Left lung (tissue), 10 donors: ENCODE results near the gene CLSTN3. TPM values are rescaled to one million over a fixed set of nuclear protein-coding genes. Genes with fewer than 3 reads are reported as not detected.
"Not testable (repeated sequence)": the region's sequence is repeated elsewhere in the genome, so short reads cannot be mapped to it uniquely, and the experiment has no call there.

ENCODE experiments used
- ATAC-seq: fragments of 200-7000 bp; cut with Tn5 transposase; one replicate; pipeline ENCODE4 v1.9.1; 2020; ENCODE audit warnings: moderate library complexity
- DNase-seq, 4 donors: peaks; one replicate each; pipeline ENCODE4 v3.0.0-alpha.2; 2013 to 2020
- H3K27ac ChIP-seq, 2 donors: fragments of 200-600 bp; sonication (generic) in 1 of 2; one replicate each; pipeline versions ENCODE4 v1.5.0 to v1.8.0; 2020 to 2021
- H3K27me3 ChIP-seq, 2 donors: fragments of 200-600 bp; sonication (generic) in 1 of 2; one replicate each; pipeline versions ENCODE4 v1.5.0 to v1.8.0; 2020 to 2021
- H3K36me3 ChIP-seq, 2 donors: fragments of 200-600 bp; sonication (generic) in 1 of 2; one replicate each; pipeline versions ENCODE4 v1.5.0 to v1.8.0; 2020 to 2021
- H3K4me1 ChIP-seq, 2 donors: fragments of 200-600 bp; one replicate each; pipeline ENCODE4 v1.8.0; 2021
- H3K4me3 ChIP-seq, 2 donors: fragments of 200-600 bp; sonication (generic) in 1 of 2; one replicate each; pipeline versions ENCODE4 v1.5.0 to v1.8.0; 2020 to 2021; ENCODE audit warnings: mild to moderate bottlenecking in 1 of 2
- H3K9me3 ChIP-seq, 2 donors: fragments of 200-600 bp; sonication (generic) in 1 of 2; one replicate each; pipeline versions ENCODE4 v1.5.0 to v1.8.0; 2020 to 2021
- CTCF ChIP-seq, 2 donors: fragments of 200-600 bp; sonication (generic) in 1 of 2; IDR thresholded peaks; one replicate each; pipeline versions ENCODE4 v1.5.0 to v1.8.0; 2021; ENCODE audit warnings: antibody characterized with exemption in 2 of 2
- intact Hi-C, 2 donors: fragments of 100-400 bp; cut with DNase I; formaldehyde crosslinking; loops; one replicate each; pipeline versions ENCODE4 v1.11.2 to v1.14.2; 2022
- polyA plus RNA-seq, 6 donors: library from polyadenylated mRNA; unstranded; fragments of 120-200 nt; gene quantifications; one replicate each; pipeline ENCODE4 v1.2.1, GENCODE V29; 2013; ENCODE audit not compliant: insufficient read length in 6 of 6
- total RNA-seq, 2 donors: library from RNA; stranded (reverse); fragmentation: NEBNext Ultra II Directional; extraction: Animal tissue kit (Norgen Biotek cat#: 25700); gene quantifications; one replicate each; pipeline ENCODE4 v1.2.1, GENCODE V29; 2021
- donor health status: DM: no; HTN: yes; CAD: no.
- donor health status: DM: no; HTN: no; CAD: no.

The CLSTN3 gene
- total and polyA plus RNA-seq, 8 donors = 30.3 to 80.9 (median 63.0) TPM

GRCh38 chr12:7103837-7104584, 26.2 kb upstream of the CLSTN3 start:
- peaks cover 9 to 42% of the 10 kb centered on the region in 2 donors for H3K4me1 ChIP-seq
- no peaks in the 10 kb centered on the region for H3K27me3 ChIP-seq
- no peak for TF ChIP-seq CTCF (IDR thresholded peaks at IDR 0.05)
- no peak overlapping the region for H3K4me3 ChIP-seq
- peaks cover 0 to 47% of the 10 kb centered on the region in 2 donors for H3K36me3 ChIP-seq
- no peak overlapping the region for H3K27ac ChIP-seq
- intact Hi-C loops = no loop called here
- no peak for DNase-seq
- H3K9me3 ChIP-seq = no peaks in the 10 kb centered on the region
- ATAC-seq = no peak

GRCh38 chr12:7106082-7106481, 24.1 kb upstream of the CLSTN3 start:
- ATAC-seq (no peak), DNase-seq (no peak)
- H3K9me3 ChIP-seq = no peaks in the 10 kb centered on the region
- peaks cover 0 to 28% of the 10 kb centered on the region in 2 donors for H3K36me3 ChIP-seq
- intact Hi-C loops = no loop called here
- H3K27me3 ChIP-seq = no peaks in the 10 kb centered on the region
- peaks cover 12 to 53% of the 10 kb centered on the region in 2 donors for H3K4me1 ChIP-seq
- H3K27ac ChIP-seq = no peak overlapping the region
- H3K4me3 ChIP-seq = no peak overlapping the region
- no peak for TF ChIP-seq CTCF (IDR thresholded peaks at IDR 0.05)

- DNase-seq, ATAC-seq, intact Hi-C loops, H3K27me3 ChIP-seq, H3K9me3 ChIP-seq: not testable (repeated sequence)
- H3K27ac ChIP-seq = peak overlapping the region; percentile 90 to 97
- peak overlapping the region in 1 of 2 donors; percentile 70 for H3K4me3 ChIP-seq
- H3K4me1 ChIP-seq = peaks cover 12 to 59% of the 10 kb centered on the region in 2 donors
- peaks cover 0 to 17% of the 10 kb centered on the region in 2 donors for H3K36me3 ChIP-seq
Measured at GRCh38 chr12:7107181-7107580, 23.0 kb upstream of the CLSTN3 start.

- DNase-seq (no peak), ATAC-seq (peak; percentile 39)
- Histone ChIP-seq H3K27ac (peak overlapping the region; percentile 90 to 97), H3K27me3 (no peaks in the 10 kb centered on the region), H3K36me3 (peaks cover 0 to 14% of the 10 kb centered on the region in 2 donors), H3K4me1 (peaks cover 12 to 59% of the 10 kb centered on the region in 2 donors), H3K4me3 (peak overlapping the region; percentile 35 to 70), H3K9me3 (no peaks in the 10 kb centered on the region)
- intact Hi-C loops = no loop called here
- TF ChIP-seq CTCF (IDR thresholded peaks at IDR 0.05) = no peak
Measured at GRCh38 chr12:7107636-7108002, 22.6 kb upstream of the CLSTN3 start.

- peak; percentile 91 for ATAC-seq
- peak overlapping the region; percentile 35 to 70 for H3K4me3 ChIP-seq
- intact Hi-C loops = no loop called here
Measured at GRCh38 chr12:7108003-7108795, 22.0 kb upstream of the CLSTN3 start.

More at GRCh38 chr12:7108003-7108795, 22.0 kb upstream of the CLSTN3 start:
- peaks cover 0 to 13% of the 10 kb centered on the region in 2 donors for H3K36me3 ChIP-seq
- H3K27me3 ChIP-seq = no peaks in the 10 kb centered on the region
- DNase-seq = peak; percentile 70 to 96 (median 83)
- H3K27ac ChIP-seq = peak overlapping the region; percentile 90 to 97
- peaks cover 12 to 64% of the 10 kb centered on the region in 2 donors for H3K4me1 ChIP-seq
- H3K9me3 ChIP-seq = no peaks in the 10 kb centered on the region
- no peak for TF ChIP-seq CTCF (IDR thresholded peaks at IDR 0.05)
